DMS53 treated with DMSO at 0.1 percent for 48 hours (cell line): ENCODE data around the gene ZNF687.
"Not testable (repeated sequence)": the region's sequence is repeated elsewhere in the genome, so short reads cannot be mapped to it uniquely, and the experiment has no call there.

Source experiments
- DNase-seq: peaks from one replicate; lab custom pipeline; 2025; ENCODE audit not compliant: unreplicated experiment; lab: John Stamatoyannopoulos, UW

ZNF687 gene

GRCh38 chr1:151281969-151282882, at the start of gene ZNF687:
TSS of gene ZNF687 (plus strand) at chr1:151282299. CDS start at chr1:151286292, 3,993 bp downstream.
- peak; percentile 98 for DNase-seq

GRCh38 chr1:151235235-151235634, 46.9 kb upstream of the ZNF687 start:
- DNase-seq: no peak

- DNase-seq: no peak
Measured at GRCh38 chr1:151237678-151238466, 44.2 kb upstream of the ZNF687 start.

- DNase-seq: no peak
Measured at GRCh38 chr1:151238467-151238739, 43.7 kb upstream of the ZNF687 start.

GRCh38 chr1:151242442-151242841, 39.7 kb upstream of the ZNF687 start:
- DNase-seq: no peak

GRCh38 chr1:151243683-151244216, 38.3 kb upstream of the ZNF687 start:
- no peak for DNase-seq

GRCh38 chr1:151246786-151247185, 35.3 kb upstream of the ZNF687 start:
- DNase-seq: no peak

- DNase-seq: peak; percentile 88
Measured at GRCh38 chr1:151251656-151252470, 30.2 kb upstream of the ZNF687 start.

GRCh38 chr1:151254217-151255213, 27.6 kb upstream of the ZNF687 start, which contains the start of gene PSMD4:
TSS of gene PSMD4 (plus strand) at chr1:151254734. CDS start at chr1:151254783, 49 bp downstream.
- peak; percentile 93 for DNase-seq

GRCh38 chr1:151255381-151255780, 26.7 kb upstream of the ZNF687 start:
- DNase-seq: no peak

- DNase-seq: no peak
Measured at GRCh38 chr1:151259351-151259750, 22.7 kb upstream of the ZNF687 start.

GRCh38 chr1:151265446-151266236, 16.5 kb upstream of the ZNF687 start:
- no peak for DNase-seq

GRCh38 chr1:151266315-151266714, 15.8 kb upstream of the ZNF687 start:
- DNase-seq: no peak

GRCh38 chr1:151266821-151267220, 15.3 kb upstream of the ZNF687 start:
- DNase-seq: no peak

- no peak for DNase-seq
Measured at GRCh38 chr1:151267760-151268159, 14.3 kb upstream of the ZNF687 start.

GRCh38 chr1:151273924-151274466, 8.1 kb upstream of the ZNF687 start:
- DNase-seq: no peak

- DNase-seq: not testable (repeated sequence)
Measured at GRCh38 chr1:151275341-151275740, 6.8 kb upstream of the ZNF687 start.

- no peak for DNase-seq
Measured at GRCh38 chr1:151277249-151277648, 4.8 kb upstream of the ZNF687 start.
